ENCODE measurements around the gene RASSF5. TPM values are rescaled to one million over a fixed set of nuclear protein-coding genes. Genes with fewer than 3 reads are reported as not detected.

Gene RASSF5
- total RNA-seq (2014; rRNA removed; shearing (Covaris generic)): 0.24 and 0.70 TPM in 2 replicates

- Histone ChIP-seq H3K36me3 (replicated peaks; ENCODE audit: control insufficient read depth, insufficient read depth, low read length) (no peaks in the 10 kb centered on the region), H3K4me3 (ENCODE audit: insufficient read depth, low read depth, low read length) (peak within 1 kb of the TSS; percentile 69), H3K27me3 (ENCODE audit: control insufficient read depth, insufficient read depth, low read length) (peaks cover 73% of the 10 kb centered on the region)
- peak; percentile 95 for DNase-seq
Observed at GRCh38 chr1:206507284-206508129, at the start of gene RASSF5. TSS of gene RASSF5 (plus strand) at chr1:206507531. CDS start at chr1:206507603, 72 bp downstream.

GRCh38 chr1:206459703-206460102 lies 47.6 kb upstream of the RASSF5 start:
- no peak overlapping the region for H3K4me3 ChIP-seq (ENCODE audit: insufficient read depth, low read depth, low read length)

GRCh38 chr1:206460836-206461426 lies 46.4 kb upstream of the RASSF5 start:
- peak; percentile 16 for DNase-seq
- peaks cover 3% of the 10 kb centered on the region; the same call in 1 of the 2 replicates for H3K36me3 ChIP-seq (replicated peaks; ENCODE audit: control insufficient read depth, insufficient read depth, low read length)
- no peaks in the 10 kb centered on the region; the same call in 1 of the 2 replicates for H3K27me3 ChIP-seq (ENCODE audit: control insufficient read depth, insufficient read depth, low read length)
- no peak overlapping the region for H3K4me3 ChIP-seq (ENCODE audit: insufficient read depth, low read depth, low read length)

More at GRCh38 chr1:206459703-206460102, 47.6 kb upstream of the RASSF5 start:
- DNase-seq: peak; percentile 8
- Histone ChIP-seq H3K27me3 (ENCODE audit: control insufficient read depth, insufficient read depth, low read length) (no peaks in the 10 kb centered on the region), H3K36me3 (replicated peaks; ENCODE audit: control insufficient read depth, insufficient read depth, low read length) (peaks cover 5% of the 10 kb centered on the region)

GRCh38 chr1:206461602-206462455 lies 45.5 kb upstream of the RASSF5 start:
- peak; percentile 82 for DNase-seq
- Histone ChIP-seq H3K27me3 (ENCODE audit: control insufficient read depth, insufficient read depth, low read length) (no peaks in the 10 kb centered on the region; the same call in 1 of the 2 replicates), H3K36me3 (replicated peaks; ENCODE audit: control insufficient read depth, insufficient read depth, low read length) (peaks cover 3% of the 10 kb centered on the region; the same call in 1 of the 2 replicates), H3K4me3 (ENCODE audit: insufficient read depth, low read depth, low read length) (no peak overlapping the region)

GRCh38 chr1:206463137-206463536 lies 44.2 kb upstream of the RASSF5 start:
- H3K27me3 ChIP-seq (ENCODE audit: control insufficient read depth, insufficient read depth, low read length): no peaks in the 10 kb centered on the region; the same call in 1 of the 2 replicates
- H3K4me3 ChIP-seq (ENCODE audit: insufficient read depth, low read depth, low read length): no peak overlapping the region
- no peak for DNase-seq
- peaks cover 3% of the 10 kb centered on the region; the same call in 1 of the 2 replicates for H3K36me3 ChIP-seq (replicated peaks; ENCODE audit: control insufficient read depth, insufficient read depth, low read length)

GRCh38 chr1:206463911-206464310 lies 43.4 kb upstream of the RASSF5 start:
- no peak overlapping the region for H3K4me3 ChIP-seq (ENCODE audit: insufficient read depth, low read depth, low read length)
- H3K27me3 ChIP-seq (ENCODE audit: control insufficient read depth, insufficient read depth, low read length): no peaks in the 10 kb centered on the region; the same call in 1 of the 2 replicates
- no peak for DNase-seq
- H3K36me3 ChIP-seq (replicated peaks; ENCODE audit: control insufficient read depth, insufficient read depth, low read length): no peaks in the 10 kb centered on the region; the same call in 1 of the 2 replicates

GRCh38 chr1:206464456-206464964 lies 42.8 kb upstream of the RASSF5 start:
- DNase-seq: no peak
- Histone ChIP-seq H3K4me3 (ENCODE audit: insufficient read depth, low read depth, low read length) (no peak overlapping the region), H3K36me3 (replicated peaks; ENCODE audit: control insufficient read depth, insufficient read depth, low read length) (no peaks in the 10 kb centered on the region; the same call in 1 of the 2 replicates), H3K27me3 (ENCODE audit: control insufficient read depth, insufficient read depth, low read length) (no peaks in the 10 kb centered on the region; the same call in 1 of the 2 replicates)

- no peak for DNase-seq
- Histone ChIP-seq H3K4me3 (ENCODE audit: insufficient read depth, low read depth, low read length) (no peak overlapping the region), H3K27me3 (ENCODE audit: control insufficient read depth, insufficient read depth, low read length) (no peaks in the 10 kb centered on the region; the same call in 1 of the 2 replicates), H3K36me3 (replicated peaks; ENCODE audit: control insufficient read depth, insufficient read depth, low read length) (no peaks in the 10 kb centered on the region; the same call in 1 of the 2 replicates)
Observed at GRCh38 chr1:206465951-206466350, 41.4 kb upstream of the RASSF5 start.

- no peak for DNase-seq
- no peak overlapping the region for H3K4me3 ChIP-seq (ENCODE audit: insufficient read depth, low read depth, low read length)
- no peaks in the 10 kb centered on the region; the same call in 1 of the 2 replicates for H3K36me3 ChIP-seq (replicated peaks; ENCODE audit: control insufficient read depth, insufficient read depth, low read length)
- no peaks in the 10 kb centered on the region; the same call in 1 of the 2 replicates for H3K27me3 ChIP-seq (ENCODE audit: control insufficient read depth, insufficient read depth, low read length)
Observed at GRCh38 chr1:206466840-206467649, 40.3 kb upstream of the RASSF5 start.

GRCh38 chr1:206467915-206468314 lies 39.4 kb upstream of the RASSF5 start:
- no peak for DNase-seq
- no peak overlapping the region for H3K4me3 ChIP-seq (ENCODE audit: insufficient read depth, low read depth, low read length)
- H3K36me3 ChIP-seq (replicated peaks; ENCODE audit: control insufficient read depth, insufficient read depth, low read length): no peaks in the 10 kb centered on the region; the same call in 1 of the 2 replicates
- H3K27me3 ChIP-seq (ENCODE audit: control insufficient read depth, insufficient read depth, low read length): no peaks in the 10 kb centered on the region; the same call in 1 of the 2 replicates

- Histone ChIP-seq H3K4me3 (ENCODE audit: insufficient read depth, low read depth, low read length) (no peak overlapping the region), H3K27me3 (ENCODE audit: control insufficient read depth, insufficient read depth, low read length) (no peaks in the 10 kb centered on the region; the same call in 1 of the 2 replicates), H3K36me3 (replicated peaks; ENCODE audit: control insufficient read depth, insufficient read depth, low read length) (no peaks in the 10 kb centered on the region)
- peak; percentile 42 for DNase-seq
Observed at GRCh38 chr1:206468571-206468970, 38.8 kb upstream of the RASSF5 start.

GRCh38 chr1:206469411-206469932 lies 37.9 kb upstream of the RASSF5 start:
- Histone ChIP-seq H3K36me3 (replicated peaks; ENCODE audit: control insufficient read depth, insufficient read depth, low read length) (no peaks in the 10 kb centered on the region), H3K4me3 (ENCODE audit: insufficient read depth, low read depth, low read length) (no peak overlapping the region), H3K27me3 (ENCODE audit: control insufficient read depth, insufficient read depth, low read length) (no peaks in the 10 kb centered on the region; the same call in 1 of the 2 replicates)
- DNase-seq: peak; percentile 65
